IPS-15b (cell line): ENCODE measurements around the gene PLD2.

Experiments used
- H3K27me3 ChIP-seq: one replicate; pipeline ENCODE4 v1.6.1; 2013; ENCODE audit warnings: low read length; ENCODE audit not compliant: control insufficient read depth, insufficient read depth
- H3K36me3 ChIP-seq: one replicate; pipeline ENCODE4 v1.6.1; 2013; ENCODE audit warnings: low read length; ENCODE audit not compliant: control insufficient read depth, insufficient read depth
- H3K4me1 ChIP-seq: one replicate; pipeline ENCODE4 v1.6.1; 2013; ENCODE audit warnings: mild to moderate bottlenecking, low read length; ENCODE audit not compliant: control insufficient read depth, insufficient read depth
- H3K4me3 ChIP-seq: one replicate; pipeline ENCODE4 v1.5.1; 2013; ENCODE audit warnings: low read depth, low read length
- H3K9ac ChIP-seq: one replicate; pipeline ENCODE4 v1.6.1; 2013; ENCODE audit warnings: low read depth, mild to moderate bottlenecking, low read length
- H3K9me3 ChIP-seq: one replicate; pipeline ENCODE4 v1.6.1; 2013; ENCODE audit warnings: mild to moderate bottlenecking, low read length; ENCODE audit not compliant: control insufficient read depth, insufficient read depth

The PLD2 gene

DNA sequence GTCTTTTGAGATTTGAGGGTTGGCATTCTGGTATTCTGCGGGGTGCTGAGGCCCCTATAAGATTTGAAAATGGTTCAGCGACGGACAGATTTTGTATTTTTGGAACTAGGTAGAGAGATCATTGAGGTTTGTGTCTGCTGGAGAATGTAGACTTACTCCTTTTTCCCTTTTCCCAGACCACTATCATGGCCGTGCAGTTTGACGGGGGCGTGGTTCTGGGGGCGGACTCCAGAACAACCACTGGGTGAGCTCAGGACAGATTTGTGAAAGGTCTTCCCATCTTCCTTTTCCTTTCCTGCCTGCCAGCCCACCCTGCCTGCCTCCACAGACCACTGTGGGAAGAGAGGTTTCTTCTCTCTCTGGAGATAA lies 10.4 kb upstream of the PLD2 start:
- Histone ChIP-seq H3K27me3 (no peaks in the 10 kb centered on the region), H3K9ac (peak overlapping the region; percentile 76)

GRCh38 chr17:4800462-4801196 lies 6.3 kb upstream of the PLD2 start:
- Histone ChIP-seq H3K4me3 (no peak overlapping the region), H3K9me3 (no peaks in the 10 kb centered on the region), H3K36me3 (peaks cover 21% of the 10 kb centered on the region), H3K27me3 (no peaks in the 10 kb centered on the region), H3K4me1 (no peaks in the 10 kb centered on the region), H3K9ac (no peak overlapping the region)

More for the DNA sequence above, 10.4 kb upstream of the PLD2 start:
- peaks cover 21% of the 10 kb centered on the region for H3K36me3 ChIP-seq
- H3K9me3 ChIP-seq, result no peaks in the 10 kb centered on the region
- peak overlapping the region; percentile 98 for H3K4me3 ChIP-seq
- H3K4me1 ChIP-seq, result no peaks in the 10 kb centered on the region

DNA sequence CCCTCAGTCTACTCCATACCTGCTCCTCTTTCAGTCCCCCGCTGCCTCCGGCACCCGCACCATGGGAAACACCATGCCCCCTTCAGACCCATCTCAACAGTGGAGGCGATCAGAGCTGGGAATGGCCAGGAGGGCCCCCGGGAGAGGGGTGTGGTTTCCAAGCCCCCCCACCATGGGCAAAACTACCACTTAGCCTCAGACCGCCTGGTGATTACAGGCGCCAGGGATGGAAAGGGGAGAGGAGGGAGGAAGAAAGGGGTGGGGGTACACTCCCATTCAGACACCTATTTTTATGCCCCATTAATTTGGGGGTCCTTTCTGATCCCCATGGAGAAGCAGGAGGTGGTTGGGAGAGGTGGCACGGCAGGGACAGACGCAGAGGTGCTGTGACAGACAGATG lies 4.7 kb upstream of the PLD2 start, which contains the start of gene C17orf114:
C17orf114 (minus strand) TSS at position 101 of the 400 bp plus-strand sequence.
- no peaks in the 10 kb centered on the region for H3K27me3 ChIP-seq
- peaks cover 19% of the 10 kb centered on the region for H3K36me3 ChIP-seq
- H3K4me1 ChIP-seq, result no peaks in the 10 kb centered on the region
- H3K9me3 ChIP-seq, result no peaks in the 10 kb centered on the region
- no peak within 1 kb of the TSS for H3K4me3 ChIP-seq
- no peak within 1 kb of the TSS for H3K9ac ChIP-seq

- Histone ChIP-seq H3K36me3 (peaks cover 19% of the 10 kb centered on the region), H3K4me3 (peak overlapping the region; percentile 82), H3K4me1 (no peaks in the 10 kb centered on the region), H3K9ac (no peak overlapping the region), H3K9me3 (no peaks in the 10 kb centered on the region), H3K27me3 (no peaks in the 10 kb centered on the region)
These were observed 536 bp upstream of the PLD2 start for GRCh38 chr17:4806456-4806776.

DNA sequence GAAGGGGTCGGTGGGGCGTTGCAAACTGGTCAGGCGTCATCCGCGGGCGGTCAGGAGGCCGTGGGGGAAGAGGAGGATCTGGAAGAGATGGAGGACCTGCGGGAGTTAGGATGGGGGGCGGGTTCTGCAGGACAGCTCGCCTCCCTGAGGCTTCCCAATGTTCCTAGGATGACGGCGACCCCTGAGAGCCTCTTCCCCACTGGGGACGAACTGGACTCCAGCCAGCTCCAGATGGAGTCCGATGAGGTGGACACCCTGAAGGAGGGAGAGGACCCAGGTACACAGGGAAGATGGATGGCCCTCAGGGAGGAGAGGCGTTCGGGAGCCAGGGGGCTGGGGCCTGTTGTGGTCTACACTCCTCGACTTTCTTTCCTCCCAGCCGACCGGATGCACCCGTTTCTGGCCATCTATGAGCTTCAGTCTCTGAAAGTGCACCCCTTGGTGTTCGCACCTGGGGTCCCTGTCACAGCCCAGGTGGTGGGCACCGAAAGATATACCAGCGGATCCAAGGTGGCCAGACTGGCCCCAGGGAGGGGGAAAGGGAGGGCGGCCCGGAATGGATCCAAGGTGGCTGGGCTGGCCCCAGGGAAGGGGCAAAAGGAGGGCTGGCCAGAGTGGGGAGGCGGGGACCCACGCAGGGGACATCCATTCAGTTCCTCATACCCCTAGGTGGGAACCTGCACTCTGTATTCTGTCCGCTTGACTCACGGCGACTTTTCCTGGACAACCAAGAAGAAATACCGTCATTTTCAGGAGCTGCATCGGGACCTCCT lies 839 bp downstream of the PLD2 start:
- H3K36me3 ChIP-seq, result peaks cover 19% of the 10 kb centered on the region
- no peaks in the 10 kb centered on the region for H3K9me3 ChIP-seq
- peak overlapping the region; percentile 54 for H3K9ac ChIP-seq
- H3K4me1 ChIP-seq, result no peaks in the 10 kb centered on the region
- no peaks in the 10 kb centered on the region for H3K27me3 ChIP-seq
- H3K4me3 ChIP-seq, result peak overlapping the region; percentile 79

GRCh38 chr17:4808378-4808767 lies 1.4 kb downstream of the PLD2 start:
- H3K27me3 ChIP-seq, result no peaks in the 10 kb centered on the region
- H3K4me1 ChIP-seq, result no peaks in the 10 kb centered on the region
- no peak overlapping the region for H3K9ac ChIP-seq
- peaks cover 19% of the 10 kb centered on the region for H3K36me3 ChIP-seq
- H3K4me3 ChIP-seq, result no peak overlapping the region
- H3K9me3 ChIP-seq, result no peaks in the 10 kb centered on the region

GRCh38 chr17:4810696-4811290 lies 3.8 kb downstream of the PLD2 start:
- H3K4me1 ChIP-seq, result no peaks in the 10 kb centered on the region
- no peak overlapping the region for H3K4me3 ChIP-seq
- peaks cover 34% of the 10 kb centered on the region for H3K36me3 ChIP-seq
- no peak overlapping the region for H3K9ac ChIP-seq
- no peaks in the 10 kb centered on the region for H3K9me3 ChIP-seq
- H3K27me3 ChIP-seq, result no peaks in the 10 kb centered on the region

GRCh38 chr17:4811471-4811870 lies 4.5 kb downstream of the PLD2 start:
- Histone ChIP-seq H3K4me1 (no peaks in the 10 kb centered on the region), H3K27me3 (no peaks in the 10 kb centered on the region), H3K4me3 (no peak overlapping the region), H3K9me3 (no peaks in the 10 kb centered on the region), H3K9ac (no peak overlapping the region), H3K36me3 (peaks cover 40% of the 10 kb centered on the region)

- H3K4me1 ChIP-seq, result no peaks in the 10 kb centered on the region
- peaks cover 45% of the 10 kb centered on the region for H3K36me3 ChIP-seq
- no peaks in the 10 kb centered on the region for H3K9me3 ChIP-seq
- no peak overlapping the region for H3K9ac ChIP-seq
- H3K4me3 ChIP-seq, result no peak overlapping the region
- no peaks in the 10 kb centered on the region for H3K27me3 ChIP-seq
These were observed 5.7 kb downstream of the PLD2 start for GRCh38 chr17:4812690-4813089.

GRCh38 chr17:4815043-4815675 lies 8.2 kb downstream of the PLD2 start:
- Histone ChIP-seq H3K4me3 (no peak overlapping the region), H3K4me1 (no peaks in the 10 kb centered on the region), H3K9me3 (no peaks in the 10 kb centered on the region), H3K27me3 (no peaks in the 10 kb centered on the region), H3K36me3 (peaks cover 42% of the 10 kb centered on the region), H3K9ac (no peak overlapping the region)

GRCh38 chr17:4816826-4817225 lies 9.9 kb downstream of the PLD2 start:
- H3K9me3 ChIP-seq, result no peaks in the 10 kb centered on the region
- no peaks in the 10 kb centered on the region for H3K27me3 ChIP-seq
- H3K4me3 ChIP-seq, result no peak overlapping the region
- no peaks in the 10 kb centered on the region for H3K4me1 ChIP-seq
- H3K9ac ChIP-seq, result no peak overlapping the region
- H3K36me3 ChIP-seq, result peaks cover 38% of the 10 kb centered on the region
